B cell (primary cell): ENCODE measurements around the gene CHODL.

ENCODE experiments used
- CTCF ChIP-seq: fragments of 200-600 bp; IDR thresholded peaks from one replicate; pipeline ENCODE4 v1.8.0; 2022; ENCODE audit warnings: antibody characterized with exemption, mild to moderate bottlenecking
- EZH2 ChIP-seq: IDR thresholded peaks from 2 replicates; pipeline ENCODE4 v1.6.1; 2012; ENCODE audit warnings: borderline replicate concordance, low read depth, mild to moderate bottlenecking, moderate library complexity, low read length; ENCODE audit not compliant: insufficient read depth, poor library complexity, severe bottlenecking

GRCh38 chr21:18253221-18253620 is 8.6 kb downstream of the CHODL start:
- TF ChIP-seq CTCF (no peak), EZH2 (no peak)
